Spleen (tissue), 11 donors: Measurements from ENCODE around the gene GIGYF2. TPM values are rescaled to one million over a fixed set of nuclear protein-coding genes. Genes with fewer than 3 reads are reported as not detected.
A peak's percentile ranks its signal among the peaks of the same experiment; 100 is the strongest.

Source experiments
- DNase-seq: peaks from one replicate; pipeline ENCODE4 v3.0.0-alpha.2; 2020
- H3K27ac ChIP-seq, 8 donors: fragments of 200-600 bp; sonication (generic) in 7 of 8; 1 replicate in 4 of 8; 2 replicates in 4 of 8; pipeline versions ENCODE4 v1.5.0 to v1.8.0; 2016 to 2021; ENCODE audit warnings: inconsistent platforms in 4 of 8, mild to moderate bottlenecking in 4 of 8, moderate library complexity in 1 of 8
- H3K27me3 ChIP-seq, 7 donors: fragments of 200-600 bp; sonication (generic) in 6 of 7; replicated peaks in 1 of 7; 1 replicate in 4 of 7; 2 replicates in 3 of 7; pipeline versions ENCODE4 v1.5.0 to v1.8.0; 2016 to 2021; ENCODE audit warnings: inconsistent platforms in 3 of 7, mild to moderate bottlenecking in 1 of 7
- H3K36me3 ChIP-seq, 6 donors: fragments of 200-600 bp; sonication (generic) in 5 of 6; 1 replicate in 4 of 6; 2 replicates in 2 of 6; pipeline versions ENCODE4 v1.5.0 to v1.8.0; 2016 to 2021; ENCODE audit warnings: inconsistent platforms in 2 of 6
- H3K4me1 ChIP-seq, 6 donors: fragments of 200-600 bp; sonication (generic) in 5 of 6; 1 replicate in 3 of 6; 2 replicates in 3 of 6; pipeline versions ENCODE4 v1.5.0 to v1.8.0; 2016 to 2021; ENCODE audit warnings: inconsistent platforms in 3 of 6
- H3K4me3 ChIP-seq, 8 donors: fragments of 200-600 bp; sonication (generic) in 7 of 8; 1 replicate in 4 of 8; 2 replicates in 4 of 8; pipeline versions ENCODE4 v1.5.0 to v1.8.0; 2016 to 2021; ENCODE audit warnings: inconsistent platforms in 4 of 8, mild to moderate bottlenecking in 4 of 8, moderate library complexity in 2 of 8
- H3K9me3 ChIP-seq, 8 donors: fragments of 200-600 bp; sonication (generic) in 7 of 8; 1 replicate in 4 of 8; 2 replicates in 4 of 8; pipeline versions ENCODE4 v1.5.0 to v1.8.0; 2016 to 2021; ENCODE audit warnings: inconsistent platforms in 4 of 8
- CTCF ChIP-seq, 11 experiments: fragments of 200-600 bp in 7 of 11; fragments of 450-650 bp in 4 of 11; sonication (generic) in 4 of 11; IDR thresholded peaks in 8 of 11; conservative IDR thresholded peaks in 3 of 11; 1 replicate in 7 of 11; 2 replicates in 4 of 11; pipeline versions ENCODE4 v1.4.0 to v1.8.0; 2016 to 2021; ENCODE audit warnings: antibody characterized with exemption in 11 of 11, inconsistent platforms in 4 of 11, mild to moderate bottlenecking in 1 of 11
- POLR2A ChIP-seq, 3 donors: fragments of 450-650 bp; IDR thresholded peaks; one replicate each; pipeline ENCODE4 v1.5.1; 2017; ENCODE audit warnings: antibody characterized with exemption in 3 of 3, mild to moderate bottlenecking in 1 of 3
- POLR2AphosphoS5 ChIP-seq, 3 donors: sonication (generic); formaldehyde crosslinking; IDR thresholded peaks; one replicate each; pipeline ENCODE4 v1.5.1; 2017; ENCODE audit warnings: antibody characterized with exemption in 3 of 3
- WGBS, 5 donors: extraction: QIAGEN DNeasy Blood & Tissue Kit in 3 of 5; methylation state at CpG; one replicate each; pipeline versions ENCODE4 v1.1.5 to v1.1.7; 2013 to 2018; 5-methylcytosine and 5-hydroxymethylcytosine counted together
- intact Hi-C: fragments of 100-400 bp; cut with DNase I; formaldehyde crosslinking; loops from one replicate; pipeline ENCODE4 v1.15.0; 2023; ENCODE audit warnings: low total_unique reads
- polyA plus RNA-seq, 3 donors: library from polyadenylated mRNA; stranded (reverse); fragments of 200-250 nt; gene quantifications; one replicate each; pipeline ENCODE4 v1.2.1, GENCODE V29; 2013
- total RNA-seq, 7 donors: library from RNA; depleted of rRNA in 3 of 7; stranded (reverse); fragments of >200 nt in 3 of 7; fragmentation: NEBNext Ultra II Directional in 4 of 7; extraction: Animal tissue kit (Norgen Biotek cat#: 25700) in 4 of 7; gene quantifications; one replicate each; pipeline versions ENCODE4 v1.1.0 to v1.2.1, GENCODE V29; 2016 to 2021
- donor health status: healthy with polysubstance abuse.
- donor health status: DM: no; HTN: no; CAD: no; lungs with moderate emphysema.
- donor health status: DM: no; HTN: no; CAD: no.
- donor health status: Bipolar disorder and iron deficiency.
- donor health status: healthy.
- donor health status: DM: no; HTN: no; CAD: no.
- donor health status: DM: yes; HTN: yes; CAD: no.

Gene GIGYF2
- total and polyA plus RNA-seq, 10 donors, result 7.3 to 116 (median 97.2) TPM

GRCh38 chr2:232672588-232672987 lies 24.5 kb upstream of the GIGYF2 start:
- no peak for DNase-seq
- H3K9me3 ChIP-seq, result no peaks in the 10 kb centered on the region
- WGBS, 5 donors, result 82 to 100% (median 92%) methylated on average over 1 of the region's 1 CpG
- peaks cover 0 to 49% (median 2%) of the 10 kb centered on the region in 6 donors for H3K36me3 ChIP-seq
- no peak overlapping the region for H3K4me3 ChIP-seq
- intact Hi-C loops, result no loop called here
- peaks cover 0 to 4% (median 0%) of the 10 kb centered on the region in 6 donors for H3K4me1 ChIP-seq
- TF ChIP-seq POLR2AphosphoS5 (IDR thresholded peaks at IDR 0.05) (no peak), CTCF (IDR thresholded peaks at IDR 0.05 in 8 of 11, conservative IDR thresholded peaks at IDR 0.05 in 3 of 11) (no peak), POLR2A (IDR thresholded peaks at IDR 0.05) (no peak)
- peaks cover 0 to 15% (median 0%) of the 10 kb centered on the region in 7 donors for H3K27me3 ChIP-seq
- H3K27ac ChIP-seq, result no peak overlapping the region

- H3K9me3 ChIP-seq, result no peaks in the 10 kb centered on the region
- H3K4me1 ChIP-seq, result peaks cover 0 to 12% (median 3%) of the 10 kb centered on the region in 6 donors
- WGBS, 5 donors, result 74 to 93% (median 88%) methylated on average over 6 of the region's 6 CpGs
- intact Hi-C loops, result no loop called here
- no peak overlapping the region for H3K4me3 ChIP-seq
- H3K36me3 ChIP-seq, result peaks cover 0 to 50% (median 2%) of the 10 kb centered on the region in 6 donors
- peaks cover 0 to 3% (median 0%) of the 10 kb centered on the region in 7 donors for H3K27me3 ChIP-seq
- TF ChIP-seq POLR2AphosphoS5 (IDR thresholded peaks at IDR 0.05), result no peak
- TF ChIP-seq CTCF (IDR thresholded peaks at IDR 0.05 in 8 of 11, conservative IDR thresholded peaks at IDR 0.05 in 3 of 11), result no peak
- TF ChIP-seq POLR2A (IDR thresholded peaks at IDR 0.05), result no peak
- DNase-seq, result no peak
- H3K27ac ChIP-seq, result peak overlapping the region in 1 of 8 donors; percentile 68
Measured at GRCh38 chr2:232674491-232674890, 22.6 kb upstream of the GIGYF2 start.

- Histone ChIP-seq H3K36me3 (peaks cover 0 to 50% (median 2%) of the 10 kb centered on the region in 6 donors), H3K27me3 (peaks cover 0 to 1% (median 0%) of the 10 kb centered on the region in 7 donors), H3K4me1 (peaks cover 0 to 15% (median 3%) of the 10 kb centered on the region in 6 donors), H3K27ac (peak overlapping the region in 5 of 8 donors; percentile 48 to 68 (median 64)), H3K4me3 (no peak overlapping the region), H3K9me3 (no peaks in the 10 kb centered on the region)
- peak; percentile 51 for DNase-seq
- TF ChIP-seq POLR2A (IDR thresholded peaks at IDR 0.05), result no peak
- no peak for TF ChIP-seq CTCF (IDR thresholded peaks at IDR 0.05 in 8 of 11, conservative IDR thresholded peaks at IDR 0.05 in 3 of 11)
- no peak for TF ChIP-seq POLR2AphosphoS5 (IDR thresholded peaks at IDR 0.05)
- 91 to 96% (median 95%) methylated on average over 10 of the region's 10 CpGs for WGBS, 5 donors
- intact Hi-C loops, result no loop called here
Measured at GRCh38 chr2:232675381-232675780, 21.8 kb upstream of the GIGYF2 start.

GRCh38 chr2:232680006-232680405 lies 17.1 kb upstream of the GIGYF2 start:
- intact Hi-C loops, result no loop called here
- H3K27me3 ChIP-seq, result peaks cover 0 to 6% (median 0%) of the 10 kb centered on the region in 7 donors
- H3K27ac ChIP-seq, result peak overlapping the region in 6 of 8 donors; percentile 40 to 77 (median 70)
- H3K36me3 ChIP-seq, result peaks cover 0 to 10% (median 0%) of the 10 kb centered on the region in 6 donors
- 81 to 88% (median 83%) methylated on average over 7 of the region's 7 CpGs for WGBS, 5 donors
- no peak overlapping the region for H3K4me3 ChIP-seq
- H3K4me1 ChIP-seq, result peaks cover 0 to 31% (median 6%) of the 10 kb centered on the region in 6 donors
- no peak for TF ChIP-seq POLR2A (IDR thresholded peaks at IDR 0.05)
- TF ChIP-seq CTCF (IDR thresholded peaks at IDR 0.05 in 8 of 11, conservative IDR thresholded peaks at IDR 0.05 in 3 of 11), result no peak
- TF ChIP-seq POLR2AphosphoS5 (IDR thresholded peaks at IDR 0.05), result no peak
- DNase-seq, result peak; percentile 4
- no peaks in the 10 kb centered on the region for H3K9me3 ChIP-seq
